ENCODE results near the gene SLC23A1. TPM values are rescaled to one million over a fixed set of nuclear protein-coding genes. Genes with fewer than 3 reads are reported as not detected.
A peak's percentile ranks its signal among the peaks of the same experiment; 100 is the strongest.
"Not testable (repeated sequence)": the region's sequence is repeated elsewhere in the genome, so short reads cannot be mapped to it uniquely, and the experiment has no call there.

The SLC23A1 gene
- total and polyA plus RNA-seq, 7 donors = 0.03 TPM; not detected in 6

GRCh38 chr5:139354186-139354585 lies 28.9 kb downstream of the SLC23A1 start:
- WGBS, 3 donors = 96 to 97% (median 97%) methylated on average over 3 of the region's 3 CpGs
- Histone ChIP-seq H3K4me3 (no peak overlapping the region), H3K27ac (no peak overlapping the region), H3K9me3 (no peaks in the 10 kb centered on the region), H3K36me3 (ENCODE audit: insufficient read depth in 1 of 2, low read depth in 1 of 2) (no peaks in the 10 kb centered on the region), H3K27me3 (ENCODE audit: insufficient read depth in 3 of 3, low read length in 2 of 3) (no peaks in the 10 kb centered on the region), H3K4me1 (peaks cover 33% of the 10 kb centered on the region)
- no peak for TF ChIP-seq CTCF (IDR thresholded peaks at IDR 0.05)
- ATAC-seq (no peak), DNase-seq (no peak)
- intact Hi-C loops (cut with DNase I) = no loop called here

GRCh38 chr5:139347863-139348262 lies 35.2 kb downstream of the SLC23A1 start:
- 51 to 80% (median 54%) methylated on average over 9 of the region's 9 CpGs for whole genome bisulfite sequencing, 3 donors
- H3K27me3 ChIP-seq (ENCODE audit: insufficient read depth in 3 of 3, low read length in 2 of 3); H3K9me3 ChIP-seq; H3K4me3 ChIP-seq; H3K27ac ChIP-seq; DNase-seq; intact Hi-C loops (cut with DNase I); H3K36me3 ChIP-seq (ENCODE audit: insufficient read depth in 1 of 2, low read depth in 1 of 2): not testable (repeated sequence)
- peak in 2 of 4 donors; percentile 40 to 42 for ATAC-seq
- peaks cover 57% of the 10 kb centered on the region for H3K4me1 ChIP-seq

GRCh38 chr5:139345442-139345841 lies 37.7 kb downstream of the SLC23A1 start:
- H3K27me3 ChIP-seq (ENCODE audit: insufficient read depth in 3 of 3, low read length in 2 of 3); DNase-seq; H3K36me3 ChIP-seq (ENCODE audit: insufficient read depth in 1 of 2, low read depth in 1 of 2); H3K27ac ChIP-seq; H3K9me3 ChIP-seq; intact Hi-C loops (cut with DNase I); H3K4me3 ChIP-seq; ATAC-seq: not testable (repeated sequence)
- H3K4me1 ChIP-seq = peaks cover 46% of the 10 kb centered on the region
- WGBS, 3 donors = 88 to 93% (median 91%) methylated on average over 8 of the region's 8 CpGs

GRCh38 chr5:139344177-139344576 lies 38.9 kb downstream of the SLC23A1 start:
- TF ChIP-seq CTCF (IDR thresholded peaks at IDR 0.05) = no peak
- no peaks in the 10 kb centered on the region for H3K27me3 ChIP-seq (ENCODE audit: insufficient read depth in 3 of 3, low read length in 2 of 3)
- 55 to 71% (median 69%) methylated on average over 2 of the region's 2 CpGs for WGBS, 3 donors
- DNase-seq (no peak), ATAC-seq (no peak)
- peaks cover 0 to 4% of the 10 kb centered on the region in 2 donors for H3K36me3 ChIP-seq (ENCODE audit: insufficient read depth in 1 of 2, low read depth in 1 of 2)
- H3K4me1 ChIP-seq = peaks cover 37% of the 10 kb centered on the region
- intact Hi-C loops (cut with DNase I) = loop anchor here (5.0 kb wide), 3 partner anchors 42 to 48 kb away; partner anchors contain the start of gene MZB1 (in 1 of the 2)
- H3K9me3 ChIP-seq = no peaks in the 10 kb centered on the region
- H3K4me3 ChIP-seq = peak overlapping the region; percentile 98
- no peak overlapping the region for H3K27ac ChIP-seq

- ATAC-seq (no peak), DNase-seq (no peak)
- Histone ChIP-seq H3K4me3 (peak overlapping the region; percentile 98), H3K27me3 (ENCODE audit: insufficient read depth in 3 of 3, low read length in 2 of 3) (no peaks in the 10 kb centered on the region), H3K27ac (peak overlapping the region; percentile 100), H3K36me3 (ENCODE audit: insufficient read depth in 1 of 2, low read depth in 1 of 2) (peaks cover 0 to 4% of the 10 kb centered on the region in 2 donors), H3K4me1 (peaks cover 30% of the 10 kb centered on the region), H3K9me3 (no peaks in the 10 kb centered on the region)
- WGBS, 3 donors = 82 to 85% (median 85%) methylated on average over 9 of the region's 9 CpGs
- TF ChIP-seq CTCF (IDR thresholded peaks at IDR 0.05) = no peak
- intact Hi-C loops (cut with DNase I) = loop anchor here (5.0 kb wide), 3 partner anchors 41 to 49 kb away; partner anchors contain the start of gene MZB1 (in 1 of the 2)
Observed at GRCh38 chr5:139343476-139343875, 39.6 kb downstream of the SLC23A1 start.

- intact Hi-C loops (cut with DNase I) = loop anchor here (5.0 kb wide), 3 partner anchors 40 to 50 kb away; partner anchors contain the start of gene MZB1 (in 1 of the 2)
- DNase-seq (no peak), ATAC-seq (no peak)
- Histone ChIP-seq H3K4me1 (peaks cover 25% of the 10 kb centered on the region), H3K36me3 (ENCODE audit: insufficient read depth in 1 of 2, low read depth in 1 of 2) (peaks cover 0 to 4% of the 10 kb centered on the region in 2 donors), H3K27ac (peak overlapping the region; percentile 100), H3K4me3 (peak overlapping the region; percentile 98), H3K27me3 (ENCODE audit: insufficient read depth in 3 of 3, low read length in 2 of 3) (no peaks in the 10 kb centered on the region), H3K9me3 (no peaks in the 10 kb centered on the region)
- no peak for TF ChIP-seq CTCF (IDR thresholded peaks at IDR 0.05)
- 0 to 2% (median 1%) methylated on average over 16 of the region's 16 CpGs for WGBS, 3 donors
Observed at GRCh38 chr5:139342423-139342723, 40.7 kb downstream of the SLC23A1 start.

Data from psoas muscle (tissue), 8 donors.